ENCODE data around the gene SIGLEC12. TPM values are rescaled to one million over a fixed set of nuclear protein-coding genes. Genes with fewer than 3 reads are reported as not detected.
A peak's percentile ranks its signal among the peaks of the same experiment; 100 is the strongest.

SIGLEC12 gene
- total and polyA plus RNA-seq, 9 of the 15 experiments (the other 6 are each of a cell fraction or from before 2014, with no cell fraction given) = 0.08 to 1.3 (median 0.54) TPM

GRCh38 chr19:51520728-51521127, 19.1 kb upstream of the SIGLEC12 start (continued):
- peak; percentile 56; the same call in 1 of the 2 replicates for TF ChIP-seq RAD51 (IDR thresholded peaks at IDR 0.05; ENCODE audit: borderline replicate concordance, low read depth)
- TF ChIP-seq DACH1 (IDR thresholded peaks at IDR 0.05; ENCODE audit: partially characterized antibody) = no peak
- TF ChIP-seq, protein P1, sequence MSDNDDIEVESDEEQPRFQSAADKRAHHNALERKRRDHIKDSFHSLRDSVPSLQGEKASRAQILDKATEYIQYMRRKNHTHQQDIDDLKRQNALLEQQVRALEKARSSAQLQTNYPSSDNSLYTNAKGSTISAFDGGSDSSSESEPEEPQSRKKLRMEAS (CRISPR knock-in tag; IDR thresholded peaks at IDR 0.05) = no peak
- TF ChIP-seq, protein P2, sequence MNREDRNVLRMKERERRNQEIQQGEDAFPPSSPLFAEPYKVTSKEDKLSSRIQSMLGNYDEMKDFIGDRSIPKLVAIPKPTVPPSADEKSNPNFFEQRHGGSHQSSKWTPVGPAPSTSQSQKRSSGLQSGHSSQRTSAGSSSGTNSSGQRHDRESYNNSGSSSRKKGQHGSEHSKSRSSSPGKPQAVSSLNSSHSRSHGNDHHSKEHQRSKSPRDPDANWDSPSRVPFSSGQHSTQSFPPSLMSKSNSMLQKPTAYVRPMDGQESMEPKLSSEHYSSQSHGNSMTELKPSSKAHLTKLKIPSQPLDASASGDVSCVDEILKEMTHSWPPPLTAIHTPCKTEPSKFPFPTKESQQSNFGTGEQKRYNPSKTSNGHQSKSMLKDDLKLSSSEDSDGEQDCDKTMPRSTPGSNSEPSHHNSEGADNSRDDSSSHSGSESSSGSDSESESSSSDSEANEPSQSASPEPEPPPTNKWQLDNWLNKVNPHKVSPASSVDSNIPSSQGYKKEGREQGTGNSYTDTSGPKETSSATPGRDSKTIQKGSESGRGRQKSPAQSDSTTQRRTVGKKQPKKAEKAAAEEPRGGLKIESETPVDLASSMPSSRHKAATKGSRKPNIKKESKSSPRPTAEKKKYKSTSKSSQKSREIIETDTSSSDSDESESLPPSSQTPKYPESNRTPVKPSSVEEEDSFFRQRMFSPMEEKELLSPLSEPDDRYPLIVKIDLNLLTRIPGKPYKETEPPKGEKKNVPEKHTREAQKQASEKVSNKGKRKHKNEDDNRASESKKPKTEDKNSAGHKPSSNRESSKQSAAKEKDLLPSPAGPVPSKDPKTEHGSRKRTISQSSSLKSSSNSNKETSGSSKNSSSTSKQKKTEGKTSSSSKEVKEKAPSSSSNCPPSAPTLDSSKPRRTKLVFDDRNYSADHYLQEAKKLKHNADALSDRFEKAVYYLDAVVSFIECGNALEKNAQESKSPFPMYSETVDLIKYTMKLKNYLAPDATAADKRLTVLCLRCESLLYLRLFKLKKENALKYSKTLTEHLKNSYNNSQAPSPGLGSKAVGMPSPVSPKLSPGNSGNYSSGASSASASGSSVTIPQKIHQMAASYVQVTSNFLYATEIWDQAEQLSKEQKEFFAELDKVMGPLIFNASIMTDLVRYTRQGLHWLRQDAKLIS (CRISPR knock-in tag; IDR thresholded peaks at IDR 0.05) = no peak
- no peak for TF ChIP-seq SMAD1 (IDR thresholded peaks at IDR 0.05; ENCODE audit: low read depth, low read length, partially characterized antibody)

GRCh38 chr19:51514866-51515481, 13.4 kb upstream of the SIGLEC12 start:
- DNase-seq (ENCODE audit: extremely low read depth in 1 of 4, low spot score in 3 of 4) (peak; percentile 72 to 85 (median 74)), ATAC-seq (peak; percentile 87), FAIRE-seq (peak; percentile 88)
- in situ Hi-C loops (cut with MboI) = no loop called here
- Histone ChIP-seq H3K36me3 (ENCODE audit: control insufficient read depth, insufficient read depth, low read length) (0 out of 3 replicates have a peak, but pooled peaks cover 2% of the 10 kb centered on the region), H4K20me1 (replicated peaks; ENCODE audit: control insufficient read depth, insufficient read depth, low read length) (no peaks in the 10 kb centered on the region), H3K27me3 (ENCODE audit: control insufficient read depth in 2 of 2, insufficient read depth in 2 of 2, low read length in 2 of 2) (no peaks in the 10 kb centered on the region), H3K9me1 (ENCODE audit: control insufficient read depth, insufficient read depth, low read length) (no peaks in the 10 kb centered on the region), H3K4me1 (replicated peaks in 1 of 2; ENCODE audit: control insufficient read depth in 2 of 2, insufficient read depth in 2 of 2, low read length in 2 of 2) (peaks cover 11 to 15% of the 10 kb centered on the region in 2 experiments), H3K79me2 (ENCODE audit: control insufficient read depth, insufficient read depth, low read length) (no peaks in the 10 kb centered on the region), H3K27ac (ENCODE audit: extremely low read depth, low read depth, low read length) (no peak overlapping the region), H3K9me3 (replicated peaks; ENCODE audit: control insufficient read depth, insufficient read depth, low read depth, low read length) (peaks cover 9% of the 10 kb centered on the region; the same call in 1 of the 2 replicates), H3K4me3 (no peak overlapping the region), H2AFZ (ENCODE audit: low read depth, low read length) (peak overlapping the region; percentile 70), H3K4me2 (ENCODE audit: insufficient read depth, low read length) (no peak overlapping the region), H3K9ac (ENCODE audit: insufficient read depth in 1 of 2, low read depth in 2 of 2, low read length in 2 of 2) (no peak overlapping the region; a peak in 1 of 4 replicates)
- CTCF ChIA-PET (ENCODE audit: low intra/inter-chr PET ratio) = interaction anchor here (1.4 kb wide), 1 partner anchor 117 kb away, joined by 4 read pairs; no protein-coding TSS in a partner anchor
- no TSS peak for BruUV-seq (replicated peaks)
- 3% methylated on average over 3 of the region's 3 CpGs for WGBS (ENCODE audit: insufficient coverage, low coverage, missing lambda C conversion rate)
- intact Hi-C loops (cut with micrococcal nuclease) = loop anchor here (2.0 kb wide), 1 partner anchor 42 kb away; no protein-coding TSS in a partner anchor
- POLR2A ChIA-PET = interaction anchor here (1.2 to 1.3 kb wide), 2 partner anchors 15 to 33 kb away, joined by 3 read pairs; no protein-coding TSS in a partner anchor
- TF ChIP-seq JUND (IDR thresholded peaks at IDR 0.05; ENCODE audit: borderline replicate concordance, low read depth, low read length) (peak; percentile 51; the same call in 1 of the 2 replicates), JUND (tag; IDR thresholded peaks at IDR 0.05; ENCODE audit: borderline replicate concordance, low read depth, low read length) (peak; percentile 23; the same call in 1 of the 3 replicates), HMBOX1 (IDR thresholded peaks at IDR 0.05) (no peak), SIX5 (IDR thresholded peaks at IDR 0.05; ENCODE audit: borderline replicate concordance in 1 of 2, insufficient read depth in 1 of 2, low read depth in 1 of 2, low read length in 2 of 2) (no peak), RBM25 (IDR thresholded peaks at IDR 0.05; ENCODE audit: low read depth, low read length, severe bottlenecking) (no peak), KDM5B (IDR thresholded peaks at IDR 0.05; ENCODE audit: insufficient replicate concordance, low read depth, low read length) (no peak), GABPB2 (CRISPR knock-in tag; conservative IDR thresholded peaks at IDR 0.05) (no peak), PHTF2 (CRISPR knock-in tag; IDR thresholded peaks at IDR 0.05) (no peak), MTA3 (IDR thresholded peaks at IDR 0.05; ENCODE audit: borderline replicate concordance) (no peak), TEAD1 (CRISPR knock-in tag; IDR thresholded peaks at IDR 0.05) (peak in 1 of 2 experiments; percentile 71; a peak in 1 of 4 replicates)

Data from K562 (cell line).